ENCODE measurements around the gene ITPR2.

DNA sequence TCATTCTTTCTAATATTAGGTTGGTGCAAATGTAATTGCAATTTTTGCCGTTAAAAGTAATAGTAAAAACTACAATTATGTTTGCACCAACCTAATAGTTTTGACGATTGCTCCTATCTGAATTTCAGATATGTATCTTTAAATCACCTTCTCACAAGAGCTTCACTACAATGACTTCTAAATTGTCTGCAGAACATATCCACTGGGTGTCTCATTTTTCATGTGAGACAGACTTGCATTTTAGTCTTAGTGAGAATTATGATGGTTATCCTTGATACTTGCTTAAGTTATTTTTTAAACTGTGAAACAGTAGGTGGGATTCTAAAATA, 84.6 kb downstream of the ITPR2 start:
- TF ChIP-seq, protein P1, sequence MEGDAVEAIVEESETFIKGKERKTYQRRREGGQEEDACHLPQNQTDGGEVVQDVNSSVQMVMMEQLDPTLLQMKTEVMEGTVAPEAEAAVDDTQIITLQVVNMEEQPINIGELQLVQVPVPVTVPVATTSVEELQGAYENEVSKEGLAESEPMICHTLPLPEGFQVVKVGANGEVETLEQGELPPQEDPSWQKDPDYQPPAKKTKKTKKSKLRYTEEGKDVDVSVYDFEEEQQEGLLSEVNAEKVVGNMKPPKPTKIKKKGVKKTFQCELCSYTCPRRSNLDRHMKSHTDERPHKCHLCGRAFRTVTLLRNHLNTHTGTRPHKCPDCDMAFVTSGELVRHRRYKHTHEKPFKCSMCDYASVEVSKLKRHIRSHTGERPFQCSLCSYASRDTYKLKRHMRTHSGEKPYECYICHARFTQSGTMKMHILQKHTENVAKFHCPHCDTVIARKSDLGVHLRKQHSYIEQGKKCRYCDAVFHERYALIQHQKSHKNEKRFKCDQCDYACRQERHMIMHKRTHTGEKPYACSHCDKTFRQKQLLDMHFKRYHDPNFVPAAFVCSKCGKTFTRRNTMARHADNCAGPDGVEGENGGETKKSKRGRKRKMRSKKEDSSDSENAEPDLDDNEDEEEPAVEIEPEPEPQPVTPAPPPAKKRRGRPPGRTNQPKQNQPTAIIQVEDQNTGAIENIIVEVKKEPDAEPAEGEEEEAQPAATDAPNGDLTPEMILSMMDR (IDR thresholded peaks at IDR 0.05; ENCODE audit: low read length), result no peak
- TF ChIP-seq EZH2 (optimal IDR thresholded peaks at IDR 0.05; ENCODE audit: low read depth, low read length) (no peak), EZH2phosphoT487 (IDR thresholded peaks at IDR 0.05; ENCODE audit: low read length) (no peak)

All from MM.1S (cell line).